ENCODE data around the gene SIRT1.
"Not testable (repeated sequence)": the region's sequence is repeated elsewhere in the genome, so short reads cannot be mapped to it uniquely, and the experiment has no call there.

SIRT1 gene

GRCh38 chr10:67878133-67878532 lies 6.3 kb upstream of the SIRT1 start:
- no peak for DNase-seq

- no peak for DNase-seq
These were observed 645 bp upstream of the SIRT1 start for GRCh38 chr10:67883710-67884312.

GRCh38 chr10:67884842-67885670 lies 600 bp downstream of the SIRT1 start:
- peak; percentile 84 for DNase-seq

GRCh38 chr10:67893637-67894036 lies 9.2 kb downstream of the SIRT1 start:
- no peak for DNase-seq

GRCh38 chr10:67903581-67903980 lies 19.1 kb downstream of the SIRT1 start:
- no peak for DNase-seq

- DNase-seq, result peak; percentile 50
These were observed 28.0 kb downstream of the SIRT1 start for GRCh38 chr10:67912331-67912946.

- DNase-seq, result no peak
These were observed 30.4 kb downstream of the SIRT1 start for GRCh38 chr10:67914777-67915340.

GRCh38 chr10:67917169-67917568 lies 32.7 kb downstream of the SIRT1 start:
- DNase-seq, result no peak

GRCh38 chr10:67917679-67918078 lies 33.2 kb downstream of the SIRT1 start:
- no peak for DNase-seq

- DNase-seq, result no peak
These were observed 36.6 kb downstream of the SIRT1 start for GRCh38 chr10:67921065-67921464.

GRCh38 chr10:67923551-67923950 lies 39.1 kb downstream of the SIRT1 start:
- DNase-seq, result peak; percentile 25

GRCh38 chr10:67924136-67924535 lies 39.7 kb downstream of the SIRT1 start:
- DNase-seq, result no peak

GRCh38 chr10:67925449-67926005 lies 41.1 kb downstream of the SIRT1 start:
- peak; percentile 85 for DNase-seq

GRCh38 chr10:67926951-67927350 lies 42.5 kb downstream of the SIRT1 start:
- peak; percentile 46 for DNase-seq

- DNase-seq, result no peak
These were observed 48.7 kb downstream of the SIRT1 start for GRCh38 chr10:67933199-67933598.

GRCh38 chr10:67934336-67934735 lies 49.9 kb downstream of the SIRT1 start:
- no peak for DNase-seq

- DNase-seq, result no peak
These were observed 50.8 kb downstream of the SIRT1 start for GRCh38 chr10:67935223-67935622.

GRCh38 chr10:67936416-67936815 lies 52.0 kb downstream of the SIRT1 start:
- DNase-seq, result peak; percentile 23

GRCh38 chr10:67943917-67944316 lies 59.5 kb downstream of the SIRT1 start:
- no peak for DNase-seq

- no peak for DNase-seq
These were observed 71.2 kb downstream of the SIRT1 start for GRCh38 chr10:67955614-67956013.

GRCh38 chr10:67959839-67960476 lies 75.5 kb downstream of the SIRT1 start:
- DNase-seq, result no peak

- DNase-seq, result no peak
These were observed 81.0 kb downstream of the SIRT1 start for GRCh38 chr10:67965456-67965855.

- DNase-seq, result not testable (repeated sequence)
These were observed 81.6 kb downstream of the SIRT1 start for GRCh38 chr10:67966035-67966434.
